DMS 273 (cell line): ENCODE data around the gene IDH3B.

Experiments used
- DNase-seq: peaks from one replicate; lab custom pipeline; 2025; ENCODE audit not compliant: unreplicated experiment; lab: John Stamatoyannopoulos, UW

Gene IDH3B

GRCh38 chr20:2658414-2659354, 5.3 kb downstream of the IDH3B start:
- DNase-seq = peak; percentile 84

- peak; percentile 44 for DNase-seq
Observed at GRCh38 chr20:2657674-2658073, 6.3 kb downstream of the IDH3B start.

- DNase-seq = peak; percentile 44
Observed at GRCh38 chr20:2657241-2657640, 6.8 kb downstream of the IDH3B start.

GRCh38 chr20:2656471-2657117, 7.4 kb downstream of the IDH3B start:
- DNase-seq = peak; percentile 36

GRCh38 chr20:2655331-2656116, 8.5 kb downstream of the IDH3B start:
- no peak for DNase-seq

GRCh38 chr20:2654831-2655230, 9.2 kb downstream of the IDH3B start:
- no peak for DNase-seq

- peak; percentile 27 for DNase-seq
Observed at GRCh38 chr20:2654384-2654822, 9.6 kb downstream of the IDH3B start.

GRCh38 chr20:2653556-2654383, 10.2 kb downstream of the IDH3B start:
- DNase-seq = peak; percentile 27

- peak; percentile 68 for DNase-seq
Observed at GRCh38 chr20:2652724-2653555, 11.1 kb downstream of the IDH3B start.

GRCh38 chr20:2651772-2652723, 12.0 kb downstream of the IDH3B start, which contains the start of gene NOP56:
Gene NOP56, plus strand, starts transcription at chr20:2652632. Its CDS starts 29 bp downstream, at chr20:2652661.
- peak; percentile 97 for DNase-seq

GRCh38 chr20:2643708-2644107, 20.3 kb downstream of the IDH3B start:
- DNase-seq = no peak

GRCh38 chr20:2640899-2641298, 23.1 kb downstream of the IDH3B start:
- DNase-seq = no peak

GRCh38 chr20:2640260-2640659, 23.8 kb downstream of the IDH3B start:
- DNase-seq = no peak

- no peak for DNase-seq
Observed at GRCh38 chr20:2637246-2637645, 26.8 kb downstream of the IDH3B start.

GRCh38 chr20:2633381-2633780, 30.6 kb downstream of the IDH3B start:
- no peak for DNase-seq

- DNase-seq = peak; percentile 29
Observed at GRCh38 chr20:2631228-2631627, 32.8 kb downstream of the IDH3B start.

- peak; percentile 39 for DNase-seq
Observed at GRCh38 chr20:2626853-2627541, 37.0 kb downstream of the IDH3B start.

GRCh38 chr20:2625062-2625461, 39.0 kb downstream of the IDH3B start:
- no peak for DNase-seq
